ENCODE data around the gene TMEM151A. TPM values are rescaled to one million over a fixed set of nuclear protein-coding genes. Genes with fewer than 3 reads are reported as not detected.
A peak's percentile ranks its signal among the peaks of the same experiment; 100 is the strongest.
"Not testable (repeated sequence)": the region's sequence is repeated elsewhere in the genome, so short reads cannot be mapped to it uniquely, and the experiment has no call there.

Gene TMEM151A
- total RNA-seq, 2 experiments from 2014 or later: 0.11 to 0.14 TPM

DNA sequence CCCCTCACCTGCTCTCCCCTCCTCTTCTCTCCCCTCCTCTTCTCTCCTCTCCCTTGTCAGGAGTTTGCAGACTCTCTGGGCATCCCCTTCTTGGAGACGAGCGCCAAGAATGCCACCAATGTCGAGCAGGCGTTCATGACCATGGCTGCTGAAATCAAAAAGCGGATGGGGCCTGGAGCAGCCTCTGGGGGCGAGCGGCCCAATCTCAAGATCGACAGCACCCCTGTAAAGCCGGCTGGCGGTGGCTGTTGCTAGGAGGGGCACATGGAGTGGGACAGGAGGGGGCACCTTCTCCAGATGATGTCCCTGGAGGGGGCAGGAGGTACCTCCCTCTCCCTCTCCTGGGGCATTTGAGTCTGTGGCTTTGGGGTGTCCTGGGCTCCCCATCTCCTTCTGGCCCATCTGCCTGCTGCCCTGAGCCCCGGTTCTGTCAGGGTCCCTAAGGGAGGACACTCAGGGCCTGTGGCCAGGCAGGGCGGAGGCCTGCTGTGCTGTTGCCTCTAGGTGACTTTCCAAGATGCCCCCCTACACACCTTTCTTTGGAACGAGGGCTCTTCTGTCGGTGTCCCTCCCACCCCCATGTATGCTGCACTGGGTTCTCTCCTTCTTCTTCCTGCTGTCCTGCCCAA lies 15.6 kb upstream of the TMEM151A start:
- ChIA-PET CTCF (no interaction called here), POLR2A (no interaction called here)
- Histone ChIP-seq H3K27me3 (ENCODE audit: control insufficient read depth in 1 of 2, insufficient read depth in 2 of 2, low read length in 2 of 2) (no peaks in the 10 kb centered on the region), H3K27ac (ENCODE audit: low read depth in 1 of 2, low read length in 2 of 2) (no peak overlapping the region), H3K4me1 (ENCODE audit: insufficient read depth, low read length) (peaks cover 44% of the 10 kb centered on the region), H3K9me3 (ENCODE audit: control insufficient read depth in 1 of 2, insufficient read depth in 1 of 2, low read length in 2 of 2) (no peaks in the 10 kb centered on the region), H3K4me3 (ENCODE audit: low read length) (no peak overlapping the region), H3K36me3 (ENCODE audit: insufficient read depth, low read length) (peaks cover 49% of the 10 kb centered on the region)
- Mint-ChIP-seq H3K9me3 (no peaks in the 10 kb centered on the region), H3K27me3 (no peaks in the 10 kb centered on the region), H3K36me3 (ENCODE audit: low read depth) (peaks cover 58% of the 10 kb centered on the region), H3K4me1 (ENCODE audit: low read depth) (peaks cover 27% of the 10 kb centered on the region), H3K27ac (no peak overlapping the region), H3K4me3 (no peak overlapping the region)
- DNase-seq: no peak
- ATAC-seq (ENCODE audit: poor library complexity): no peak
- TF ChIP-seq, protein P1, sequence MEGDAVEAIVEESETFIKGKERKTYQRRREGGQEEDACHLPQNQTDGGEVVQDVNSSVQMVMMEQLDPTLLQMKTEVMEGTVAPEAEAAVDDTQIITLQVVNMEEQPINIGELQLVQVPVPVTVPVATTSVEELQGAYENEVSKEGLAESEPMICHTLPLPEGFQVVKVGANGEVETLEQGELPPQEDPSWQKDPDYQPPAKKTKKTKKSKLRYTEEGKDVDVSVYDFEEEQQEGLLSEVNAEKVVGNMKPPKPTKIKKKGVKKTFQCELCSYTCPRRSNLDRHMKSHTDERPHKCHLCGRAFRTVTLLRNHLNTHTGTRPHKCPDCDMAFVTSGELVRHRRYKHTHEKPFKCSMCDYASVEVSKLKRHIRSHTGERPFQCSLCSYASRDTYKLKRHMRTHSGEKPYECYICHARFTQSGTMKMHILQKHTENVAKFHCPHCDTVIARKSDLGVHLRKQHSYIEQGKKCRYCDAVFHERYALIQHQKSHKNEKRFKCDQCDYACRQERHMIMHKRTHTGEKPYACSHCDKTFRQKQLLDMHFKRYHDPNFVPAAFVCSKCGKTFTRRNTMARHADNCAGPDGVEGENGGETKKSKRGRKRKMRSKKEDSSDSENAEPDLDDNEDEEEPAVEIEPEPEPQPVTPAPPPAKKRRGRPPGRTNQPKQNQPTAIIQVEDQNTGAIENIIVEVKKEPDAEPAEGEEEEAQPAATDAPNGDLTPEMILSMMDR (IDR thresholded peaks at IDR 0.05): no peak
- intact Hi-C loops (cut with DNase I, micrococcal nuclease): no loop called here

DNA sequence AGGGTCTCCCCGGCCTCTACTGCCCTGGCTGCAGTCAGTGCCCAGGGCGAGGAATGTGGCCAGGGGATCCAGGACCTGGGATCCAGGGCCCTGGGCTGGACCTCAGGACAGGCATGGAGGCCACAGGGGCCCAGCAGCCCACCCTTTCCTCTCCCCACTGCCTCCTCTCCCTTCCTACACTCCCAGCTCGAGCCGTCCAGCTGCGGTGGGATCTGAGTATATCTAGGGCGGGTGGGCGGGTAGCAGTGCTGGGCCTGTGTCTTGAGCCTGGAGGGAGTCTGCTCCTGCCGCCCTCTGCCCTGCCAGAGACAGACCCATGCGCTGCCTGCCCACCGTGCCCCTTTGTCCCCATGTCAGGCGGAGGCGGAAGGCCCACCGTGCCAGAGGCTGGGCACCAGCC lies 15.1 kb upstream of the TMEM151A start:
- H3K27me3 Mint-ChIP-seq; DNase-seq; intact Hi-C loops (cut with DNase I, micrococcal nuclease); CTCF ChIA-PET; H3K9me3 Mint-ChIP-seq; H3K4me3 ChIP-seq (ENCODE audit: low read length); H3K27ac Mint-ChIP-seq; H3K9me3 ChIP-seq (ENCODE audit: control insufficient read depth in 1 of 2, insufficient read depth in 1 of 2, low read length in 2 of 2); ATAC-seq (ENCODE audit: poor library complexity); POLR2A ChIA-PET; H3K27ac ChIP-seq (ENCODE audit: low read depth in 1 of 2, low read length in 2 of 2); H3K27me3 ChIP-seq (ENCODE audit: control insufficient read depth in 1 of 2, insufficient read depth in 2 of 2, low read length in 2 of 2): not testable (repeated sequence)
- H3K4me1 ChIP-seq (ENCODE audit: insufficient read depth, low read length): peaks cover 45% of the 10 kb centered on the region
- H3K36me3 ChIP-seq (ENCODE audit: insufficient read depth, low read length): peaks cover 49% of the 10 kb centered on the region
- H3K4me3 Mint-ChIP-seq: peak overlapping the region; percentile 42
- H3K4me1 Mint-ChIP-seq (ENCODE audit: low read depth): peaks cover 32% of the 10 kb centered on the region
- H3K36me3 Mint-ChIP-seq (ENCODE audit: low read depth): peaks cover 56% of the 10 kb centered on the region

DNA sequence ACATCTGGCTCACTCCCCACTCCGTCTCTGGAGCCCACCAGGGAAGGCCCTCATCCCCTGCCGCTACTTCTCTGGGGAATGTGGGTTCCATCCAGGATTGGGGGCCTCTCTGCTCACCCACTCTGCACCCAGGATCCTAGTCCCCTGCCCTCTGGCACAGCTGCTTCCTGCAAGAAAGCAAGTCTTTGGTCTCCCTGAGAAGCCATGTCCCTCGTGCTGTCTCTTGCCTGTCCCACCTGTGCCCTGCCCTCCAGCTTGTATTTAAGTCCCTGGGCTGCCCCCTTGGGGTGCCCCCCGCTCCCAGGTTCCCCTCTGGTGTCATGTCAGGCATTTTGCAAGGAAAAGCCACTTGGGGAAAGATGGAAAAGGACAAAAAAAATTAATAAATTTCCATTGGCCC lies 14.6 kb upstream of the TMEM151A start:
- intact Hi-C loops (cut with DNase I, micrococcal nuclease); H3K27ac ChIP-seq (ENCODE audit: low read depth in 1 of 2, low read length in 2 of 2); H3K9me3 Mint-ChIP-seq; ATAC-seq (ENCODE audit: poor library complexity); H3K27me3 ChIP-seq (ENCODE audit: control insufficient read depth in 1 of 2, insufficient read depth in 2 of 2, low read length in 2 of 2); H3K4me3 ChIP-seq (ENCODE audit: low read length); H3K9me3 ChIP-seq (ENCODE audit: control insufficient read depth in 1 of 2, insufficient read depth in 1 of 2, low read length in 2 of 2); H3K27me3 Mint-ChIP-seq; DNase-seq; H3K27ac Mint-ChIP-seq: not testable (repeated sequence)
- H3K4me1 Mint-ChIP-seq (ENCODE audit: low read depth): peaks cover 37% of the 10 kb centered on the region
- peaks cover 45% of the 10 kb centered on the region for H3K4me1 ChIP-seq (ENCODE audit: insufficient read depth, low read length)
- peaks cover 51% of the 10 kb centered on the region for H3K36me3 Mint-ChIP-seq (ENCODE audit: low read depth)
- ChIA-PET CTCF (interaction anchor here (1.0 kb wide), 1 partner anchor 54 kb away, joined by 6 read pairs; no protein-coding TSS in a partner anchor), POLR2A (interaction anchor here (6.5 kb wide), 1 partner anchor 8 kb away, joined by 34 read pairs; the partner anchor contains the start of gene RAB1B)
- H3K36me3 ChIP-seq (ENCODE audit: insufficient read depth, low read length): peaks cover 44% of the 10 kb centered on the region
- peak overlapping the region; percentile 42 for H3K4me3 Mint-ChIP-seq

DNA sequence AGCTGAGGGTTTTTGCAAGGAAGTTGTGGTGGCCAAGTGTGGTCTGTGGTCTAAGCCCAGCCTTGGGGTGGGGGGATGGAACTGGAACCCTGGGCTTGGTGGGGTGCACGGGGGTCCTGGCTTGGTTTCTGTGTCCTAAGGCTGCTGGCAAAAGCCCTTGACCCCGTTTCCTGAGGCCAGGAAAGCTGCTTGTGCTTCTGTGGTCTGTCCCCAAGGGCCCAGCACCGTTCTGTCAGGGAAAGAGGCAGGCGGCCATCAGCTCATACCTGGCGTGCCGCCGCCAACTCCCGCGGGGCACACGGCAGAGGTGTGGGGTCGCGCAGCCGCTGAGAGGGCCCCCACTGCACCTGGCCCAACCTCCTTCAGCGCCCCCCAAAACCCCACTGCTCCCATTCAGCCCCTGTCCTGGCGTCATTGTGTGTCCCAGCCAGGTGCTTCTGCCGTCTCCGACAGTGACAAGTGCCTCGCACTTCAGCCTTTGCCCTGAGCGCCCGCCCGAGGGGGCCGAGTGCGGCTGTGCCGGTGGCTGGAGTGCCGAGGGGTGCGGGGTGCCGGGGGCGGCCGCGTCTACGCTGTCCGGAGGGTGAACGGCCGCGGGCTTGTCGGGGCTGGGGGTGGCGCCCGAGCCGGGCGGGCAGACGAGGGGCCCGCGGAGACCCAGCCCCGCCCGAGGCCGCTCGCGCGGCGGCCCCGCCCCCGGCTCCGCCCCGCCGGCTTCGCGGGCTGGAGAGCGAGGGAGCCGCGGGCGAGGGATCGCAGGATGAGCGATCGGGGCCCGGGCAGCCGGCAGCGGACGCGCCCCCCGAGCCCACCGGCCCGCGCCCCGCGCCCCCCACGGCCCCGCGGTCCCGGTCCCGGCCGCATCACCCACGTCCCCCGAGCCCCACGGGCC lies 14.0 kb upstream of the TMEM151A start, which contains the start of gene CNIH2:
Gene CNIH2 (plus strand): TSS at position 705 of the 892 bp plus-strand sequence. CDS start 282 bp downstream, outside the sequence.
- intact Hi-C loops (cut with DNase I, micrococcal nuclease): no loop called here
- ATAC-seq (ENCODE audit: poor library complexity): peak; percentile 45
- peak within 1 kb of the TSS; percentile 58 for H3K27ac Mint-ChIP-seq

More for the DNA sequence above, 14.0 kb upstream of the TMEM151A start, which contains the start of gene CNIH2:
- TF ChIP-seq, protein P1 (IDR thresholded peaks at IDR 0.05): no peak
- H3K4me1 Mint-ChIP-seq (ENCODE audit: low read depth): peaks cover 43% of the 10 kb centered on the region
- no peaks in the 10 kb centered on the region for H3K27me3 ChIP-seq (ENCODE audit: control insufficient read depth in 1 of 2, insufficient read depth in 2 of 2, low read length in 2 of 2)
- peak within 1 kb of the TSS; percentile 79 for H3K4me3 Mint-ChIP-seq
- DNase-seq: peak in 10 of 14 experiments; percentile 30 to 79 (median 56)
- H3K4me3 ChIP-seq (ENCODE audit: low read length): peak within 1 kb of the TSS; percentile 34
- peaks cover 38% of the 10 kb centered on the region for H3K36me3 ChIP-seq (ENCODE audit: insufficient read depth, low read length)
- ChIA-PET POLR2A (interaction anchor here (6.5 kb wide), 1 partner anchor 9 kb away, joined by 34 read pairs; the partner anchor contains the start of gene RAB1B), CTCF (interaction anchor here (1.0 to 1.2 kb wide), 2 partner anchors 11 to 55 kb away, joined by 3 to 6 read pairs; partner anchors contain the start of gene YIF1A)
- peaks cover 50% of the 10 kb centered on the region for H3K36me3 Mint-ChIP-seq (ENCODE audit: low read depth)
- H3K9me3 Mint-ChIP-seq: no peaks in the 10 kb centered on the region
- H3K27me3 Mint-ChIP-seq: no peaks in the 10 kb centered on the region
- H3K9me3 ChIP-seq (ENCODE audit: control insufficient read depth in 1 of 2, insufficient read depth in 1 of 2, low read length in 2 of 2): no peaks in the 10 kb centered on the region
- peak within 1 kb of the TSS in 1 of 2 donors; percentile 41 for H3K27ac ChIP-seq (ENCODE audit: low read depth in 1 of 2, low read length in 2 of 2)
- H3K4me1 ChIP-seq (ENCODE audit: insufficient read depth, low read length): peaks cover 45% of the 10 kb centered on the region
